Karpas-422 (cell line): ENCODE measurements around the gene NXPH2. TPM values are rescaled to one million over a fixed set of nuclear protein-coding genes. Genes with fewer than 3 reads are reported as not detected.

Experiments used
- DNase-seq: peaks from one replicate; pipeline ENCODE4 v3.0.0-alpha.2; 2015
- H2AFZ ChIP-seq: fragments of 200-600 bp; sonication (generic); 2 replicates; pipeline ENCODE4 v1.6.1; 2014; ENCODE audit warnings: antibody characterized with exemption, low read length, mixed read lengths
- H3K27ac ChIP-seq: fragments of 200-600 bp; sonication (generic); 2 replicates; pipeline ENCODE4 v1.5.1; 2014; ENCODE audit warnings: mild to moderate bottlenecking, low read length, moderate library complexity
- H3K27me3 ChIP-seq: fragments of 200-600 bp; sonication (generic); 2 replicates; pipeline ENCODE4 v1.6.1; 2014; ENCODE audit warnings: low read length, mixed read lengths
- H3K36me3 ChIP-seq: fragments of 200-600 bp; sonication (generic); 2 replicates; pipeline ENCODE4 v1.6.1; 2014; ENCODE audit warnings: low read length, mixed read lengths; ENCODE audit not compliant: insufficient read depth
- H3K4me1 ChIP-seq: fragments of 200-600 bp; sonication (generic); 2 replicates; pipeline ENCODE4 v1.6.1; 2014; ENCODE audit warnings: mild to moderate bottlenecking, low read length, mixed read lengths
- H3K4me2 ChIP-seq: fragments of 200-600 bp; sonication (generic); 2 replicates; pipeline ENCODE4 v1.6.1; 2014; ENCODE audit warnings: low read length, low read depth, mild to moderate bottlenecking; ENCODE audit not compliant: poor library complexity, severe bottlenecking
- H3K4me3 ChIP-seq: fragments of 200-600 bp; sonication (generic); 2 replicates; pipeline ENCODE4 v1.5.1; 2014; ENCODE audit warnings: mild to moderate bottlenecking, antibody characterized with exemption, low read length, mixed read lengths
- H3K79me2 ChIP-seq: fragments of 200-600 bp; sonication (generic); 2 replicates; pipeline ENCODE4 v1.6.1; 2014; ENCODE audit warnings: mild to moderate bottlenecking, low read length, mixed read lengths
- H3K9ac ChIP-seq: fragments of 200-600 bp; sonication (generic); 2 replicates; pipeline ENCODE4 v1.6.0; 2014; ENCODE audit warnings: low read length
- H3K9me2 ChIP-seq: fragments of 200-600 bp; sonication (generic), shearing (Covaris generic); replicated peaks from 2 replicates; pipeline ENCODE4 v1.6.0; 2014; ENCODE audit warnings: mild to moderate bottlenecking, low read length, moderate library complexity; ENCODE audit not compliant: insufficient read depth
- H3K9me3 ChIP-seq: fragments of 300-700, 200-600 bp; sonication (generic); 2 replicates; pipeline ENCODE4 v1.6.1; 2014; ENCODE audit warnings: low read length, mixed read lengths
- H4K20me1 ChIP-seq: fragments of 200-600 bp; sonication (generic); 2 replicates; pipeline ENCODE4 v1.6.1; 2014; ENCODE audit warnings: mild to moderate bottlenecking, antibody characterized with exemption, low read length, low read depth; ENCODE audit not compliant: insufficient read depth
- total RNA-seq: library from RNA; depleted of rRNA; stranded (reverse); fragments of >200 nt; shearing (Covaris generic); gene quantifications from 2 replicates; pipeline ENCODE4 v1.2.3, GENCODE V29; 2014; ENCODE audit warnings: low replicate concordance

The NXPH2 gene
- total RNA-seq, 1 experiment from 2014 or later = not detected

DNA sequence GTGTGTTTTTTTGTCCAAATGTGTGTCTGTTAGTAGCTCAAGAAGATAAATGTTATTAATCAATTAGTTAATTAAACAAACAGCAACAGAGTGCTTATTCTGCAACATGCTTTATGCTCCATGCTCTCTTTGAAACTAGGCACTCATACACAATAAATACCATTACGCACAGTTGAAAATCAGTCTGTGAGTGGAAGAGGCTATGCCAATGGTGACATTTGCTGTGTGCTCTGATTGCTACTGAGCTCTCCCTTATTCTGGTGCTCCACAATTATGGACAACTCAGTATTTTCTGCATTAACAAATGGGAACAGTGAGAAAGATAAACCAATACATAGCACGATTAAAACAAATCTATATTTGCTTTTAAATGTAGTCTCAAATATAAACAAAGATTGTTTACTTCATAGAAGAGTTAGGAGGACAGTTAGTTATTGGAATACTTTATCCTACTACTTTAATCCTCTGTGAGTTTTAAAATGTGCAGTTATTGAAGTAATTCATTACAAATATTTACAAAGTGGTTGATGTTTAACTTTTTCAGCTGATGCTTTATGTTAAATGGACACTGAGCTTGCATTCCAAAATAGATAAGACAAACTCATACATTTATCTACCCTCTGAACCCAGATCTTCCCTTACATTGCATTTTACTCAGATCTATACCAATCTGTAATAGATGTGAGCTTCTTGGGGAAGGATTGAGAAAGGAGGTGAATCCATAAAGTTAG is 55.3 kb downstream of the NXPH2 start:
- no peaks in the 10 kb centered on the region for H3K9me3 ChIP-seq
- H3K9ac ChIP-seq = no peak overlapping the region
- no peaks in the 10 kb centered on the region for H3K36me3 ChIP-seq
- no peaks in the 10 kb centered on the region for H3K4me1 ChIP-seq
- no peak for DNase-seq
- H3K27ac ChIP-seq = no peak overlapping the region
- H3K79me2 ChIP-seq = no peaks in the 10 kb centered on the region
- no peak overlapping the region for H3K4me2 ChIP-seq
- H2AFZ ChIP-seq = no peak overlapping the region
- no peaks in the 10 kb centered on the region for H4K20me1 ChIP-seq
- H3K9me2 ChIP-seq = no peaks in the 10 kb centered on the region
- no peaks in the 10 kb centered on the region for H3K27me3 ChIP-seq
- H3K4me3 ChIP-seq = no peak overlapping the region

DNA sequence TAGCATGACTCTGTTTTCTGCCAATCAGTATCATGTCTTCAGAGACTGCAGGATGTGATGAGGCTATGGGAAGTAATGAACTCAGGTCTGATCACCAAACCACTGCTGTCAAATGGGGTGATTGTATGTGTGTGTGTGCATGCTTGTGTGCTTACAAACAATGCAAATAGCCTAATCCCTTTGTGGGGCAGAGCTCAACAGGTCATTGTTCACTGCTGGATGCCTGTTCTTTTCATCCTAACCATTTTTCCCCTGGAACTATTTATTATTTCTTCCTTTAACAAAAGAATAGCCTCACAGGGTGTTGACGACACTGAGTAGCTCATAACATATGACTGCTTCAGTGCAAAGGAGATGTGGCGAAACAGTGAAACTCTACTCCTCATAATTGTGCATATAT is 55.9 kb downstream of the NXPH2 start:
- Histone ChIP-seq H3K4me2 (no peak overlapping the region), H4K20me1 (no peaks in the 10 kb centered on the region), H3K9ac (no peak overlapping the region), H3K79me2 (no peaks in the 10 kb centered on the region), H3K27me3 (no peaks in the 10 kb centered on the region), H2AFZ (no peak overlapping the region), H3K9me3 (no peaks in the 10 kb centered on the region), H3K27ac (no peak overlapping the region), H3K36me3 (no peaks in the 10 kb centered on the region), H3K9me2 (no peaks in the 10 kb centered on the region), H3K4me1 (no peaks in the 10 kb centered on the region), H3K4me3 (no peak overlapping the region)
- no peak for DNase-seq

DNA sequence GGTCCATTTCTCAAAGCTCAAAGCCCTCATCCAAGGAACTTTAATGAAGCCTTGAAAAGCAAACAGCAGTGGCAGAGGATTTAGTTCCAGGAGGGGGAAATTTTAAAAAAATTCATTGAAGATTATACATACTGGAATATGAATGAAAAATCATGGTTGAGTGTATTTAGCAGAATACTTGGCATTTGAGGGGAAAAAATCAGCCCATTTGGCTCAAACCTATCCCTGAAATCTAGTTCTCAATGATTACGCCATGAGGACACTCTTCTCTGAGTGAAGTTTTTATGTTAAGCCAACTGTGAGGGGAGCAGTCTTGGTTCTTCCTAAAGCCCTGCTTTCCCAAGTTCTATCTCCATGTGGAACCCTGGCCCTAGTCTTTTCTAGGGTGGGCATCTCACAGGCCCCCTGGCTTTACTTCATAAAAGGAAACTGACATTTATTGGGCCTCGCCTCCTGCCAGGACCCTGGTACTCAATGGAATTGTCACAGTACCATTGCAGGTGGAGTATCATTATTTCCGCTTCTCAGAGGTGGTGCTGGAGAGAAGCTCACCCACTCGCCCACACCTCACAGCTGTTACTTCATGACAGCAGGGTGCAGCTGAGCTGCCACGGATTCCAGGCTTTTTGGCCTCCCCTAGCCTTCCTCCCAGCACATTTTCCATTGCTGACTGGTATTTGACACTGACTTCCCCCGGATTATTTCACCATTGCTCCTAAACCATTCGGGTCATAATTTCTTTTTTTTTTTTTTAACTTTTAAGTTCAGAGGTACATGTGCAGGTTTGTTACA is 56.8 kb downstream of the NXPH2 start:
- no peaks in the 10 kb centered on the region for H3K4me1 ChIP-seq
- no peaks in the 10 kb centered on the region for H4K20me1 ChIP-seq
- no peaks in the 10 kb centered on the region for H3K9me3 ChIP-seq
- no peak overlapping the region for H3K27ac ChIP-seq
- no peak for DNase-seq
- no peak overlapping the region for H3K4me2 ChIP-seq
- no peak overlapping the region for H3K9ac ChIP-seq
- H2AFZ ChIP-seq = no peak overlapping the region
- H3K36me3 ChIP-seq = no peaks in the 10 kb centered on the region
- no peak overlapping the region for H3K4me3 ChIP-seq
- no peaks in the 10 kb centered on the region for H3K9me2 ChIP-seq
- H3K79me2 ChIP-seq = no peaks in the 10 kb centered on the region
- no peaks in the 10 kb centered on the region for H3K27me3 ChIP-seq

DNA sequence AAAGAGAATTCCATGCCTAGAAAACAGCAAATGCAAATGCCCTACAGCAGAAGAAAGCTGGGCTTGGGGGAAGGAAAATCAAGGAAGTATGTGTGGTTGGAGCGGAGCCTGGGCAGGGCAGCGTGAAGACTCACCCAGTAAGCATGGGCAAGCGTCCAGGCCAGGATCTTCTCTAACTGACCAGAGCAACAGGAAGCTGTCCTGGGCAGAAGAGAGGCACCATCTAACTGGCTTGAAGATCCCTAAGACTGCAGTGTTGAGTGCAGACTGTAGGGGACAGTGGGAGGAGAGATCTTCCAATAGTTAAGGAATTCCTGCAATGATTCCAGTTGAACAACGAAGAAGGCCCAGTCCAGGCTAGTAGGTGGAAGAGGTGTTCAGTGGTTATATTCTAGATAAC is 57.9 kb downstream of the NXPH2 start:
- Histone ChIP-seq H3K4me3 (no peak overlapping the region), H3K4me1 (no peaks in the 10 kb centered on the region), H3K9me3 (no peaks in the 10 kb centered on the region), H3K9me2 (no peaks in the 10 kb centered on the region), H4K20me1 (no peaks in the 10 kb centered on the region), H3K9ac (no peak overlapping the region), H2AFZ (no peak overlapping the region), H3K79me2 (no peaks in the 10 kb centered on the region), H3K27ac (no peak overlapping the region), H3K36me3 (no peaks in the 10 kb centered on the region), H3K27me3 (no peaks in the 10 kb centered on the region), H3K4me2 (no peak overlapping the region)
- no peak for DNase-seq

DNA sequence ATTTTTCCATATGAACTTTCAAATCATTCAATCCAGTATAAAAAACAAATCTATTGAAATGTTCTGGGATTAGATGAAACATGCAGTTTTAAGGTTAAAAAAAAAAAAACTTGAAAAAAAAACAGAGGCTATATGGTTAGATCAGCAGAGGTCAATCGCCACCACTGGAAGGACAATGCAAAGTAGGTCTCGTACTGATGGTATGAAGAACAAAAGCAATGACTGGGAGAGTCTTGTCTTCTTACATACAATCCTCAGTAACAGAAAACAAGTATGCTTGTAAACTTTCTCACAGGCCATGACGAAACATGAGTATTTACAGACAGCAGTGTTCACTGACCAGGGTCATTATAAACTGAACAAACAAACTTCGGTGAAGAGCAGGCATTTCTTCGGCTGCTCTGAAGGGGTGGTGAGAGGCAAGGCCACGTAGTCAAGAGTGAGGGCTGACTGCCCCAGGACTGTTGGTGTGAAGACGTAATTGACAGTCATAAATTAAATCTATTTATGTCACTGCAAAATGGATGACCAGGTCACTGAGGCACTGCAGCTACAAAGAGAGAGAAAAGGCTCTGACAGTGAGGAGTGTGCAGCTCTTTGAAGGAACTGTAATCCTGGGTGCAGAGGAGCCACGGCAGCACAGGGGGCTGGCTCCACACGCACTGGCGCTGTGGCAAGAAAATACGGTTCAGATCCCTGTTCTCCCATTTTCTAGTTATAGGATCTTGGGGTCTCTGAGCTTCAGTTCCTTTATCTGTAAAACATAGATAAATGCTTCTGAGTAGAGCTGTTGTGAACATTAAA is 60.0 kb downstream of the NXPH2 start:
- no peak overlapping the region for H3K4me3 ChIP-seq
- no peak overlapping the region for H2AFZ ChIP-seq
- no peaks in the 10 kb centered on the region for H3K79me2 ChIP-seq
- H3K4me1 ChIP-seq = no peaks in the 10 kb centered on the region
- no peaks in the 10 kb centered on the region for H3K36me3 ChIP-seq
- no peaks in the 10 kb centered on the region for H3K9me3 ChIP-seq
- no peak overlapping the region for H3K4me2 ChIP-seq
- no peak overlapping the region for H3K27ac ChIP-seq
- H3K9me2 ChIP-seq = no peaks in the 10 kb centered on the region
- no peaks in the 10 kb centered on the region for H4K20me1 ChIP-seq
- H3K9ac ChIP-seq = no peak overlapping the region
- no peaks in the 10 kb centered on the region for H3K27me3 ChIP-seq
- DNase-seq = no peak

DNA sequence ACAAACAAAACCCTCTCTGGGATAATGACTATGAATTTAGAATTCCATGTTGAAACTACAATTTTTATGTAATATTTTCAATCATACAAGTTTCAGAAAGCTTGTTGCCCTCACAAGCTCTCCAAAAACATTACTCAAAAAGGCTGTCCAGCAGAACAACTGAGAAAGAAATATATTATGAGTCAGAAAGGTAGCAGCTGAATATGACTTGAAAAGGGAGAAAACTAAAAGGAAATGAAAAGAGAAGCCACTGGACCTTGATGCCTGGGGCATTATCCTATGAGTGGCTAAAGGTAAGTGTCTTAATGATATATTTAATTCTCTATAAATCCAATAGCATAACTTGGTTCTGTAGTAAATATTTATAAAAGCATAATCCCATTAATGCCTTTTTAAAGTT is 61.8 kb downstream of the NXPH2 start:
- Histone ChIP-seq H3K9me2 (no peaks in the 10 kb centered on the region), H3K9me3 (no peaks in the 10 kb centered on the region), H3K9ac (no peak overlapping the region), H3K4me1 (no peaks in the 10 kb centered on the region), H3K4me2 (no peak overlapping the region), H3K79me2 (no peaks in the 10 kb centered on the region), H4K20me1 (no peaks in the 10 kb centered on the region), H3K4me3 (no peak overlapping the region), H3K27me3 (no peaks in the 10 kb centered on the region), H2AFZ (no peak overlapping the region), H3K27ac (no peak overlapping the region), H3K36me3 (no peaks in the 10 kb centered on the region)
- no peak for DNase-seq

DNA sequence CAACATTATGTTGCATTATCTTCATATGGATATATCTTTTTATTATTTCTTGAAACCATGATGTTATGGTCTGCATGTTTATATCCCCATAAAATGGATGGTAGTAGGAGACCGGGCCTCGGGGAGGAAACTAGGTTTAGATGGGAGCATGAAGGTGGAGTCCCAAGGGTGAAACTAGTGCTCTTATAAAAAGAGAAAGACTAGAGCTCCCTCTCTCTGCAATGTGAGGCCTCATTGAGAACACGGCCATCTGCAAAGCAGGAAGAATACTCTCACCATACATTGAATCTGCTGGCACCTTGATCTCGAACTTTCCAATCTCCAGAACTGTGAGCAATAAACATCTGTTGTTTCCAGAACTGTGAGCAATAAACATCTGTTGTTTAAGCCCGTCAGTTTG is 64.0 kb downstream of the NXPH2 start:
- H3K27me3 ChIP-seq = no peaks in the 10 kb centered on the region
- no peaks in the 10 kb centered on the region for H4K20me1 ChIP-seq
- no peaks in the 10 kb centered on the region for H3K79me2 ChIP-seq
- no peaks in the 10 kb centered on the region for H3K9me3 ChIP-seq
- H3K36me3 ChIP-seq = no peaks in the 10 kb centered on the region
- no peak overlapping the region for H3K4me2 ChIP-seq
- no peak overlapping the region for H3K4me3 ChIP-seq
- H3K4me1 ChIP-seq = no peaks in the 10 kb centered on the region
- H3K27ac ChIP-seq = no peak overlapping the region
- DNase-seq = peak; percentile 70
- no peak overlapping the region for H2AFZ ChIP-seq
- H3K9me2 ChIP-seq = no peaks in the 10 kb centered on the region
- no peak overlapping the region for H3K9ac ChIP-seq

DNA sequence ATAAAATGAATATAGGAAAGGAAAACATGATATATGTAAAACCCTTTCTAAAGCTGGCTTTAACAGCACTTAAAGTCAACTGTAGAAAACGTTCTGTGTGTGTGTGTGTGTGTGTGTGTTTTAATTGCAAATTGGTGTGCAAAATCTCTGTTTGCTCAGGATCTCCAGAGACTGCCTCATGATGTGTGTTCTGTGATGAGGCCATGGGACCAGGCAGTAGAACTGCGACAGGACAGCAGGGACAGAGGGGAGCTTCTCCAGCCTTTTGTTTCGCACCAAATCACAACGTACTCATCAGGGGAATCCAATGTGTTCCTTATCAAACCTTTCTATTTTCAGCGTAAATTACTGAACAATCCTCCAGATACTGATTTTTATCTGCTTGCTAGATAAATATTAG is 66.7 kb downstream of the NXPH2 start:
- no peaks in the 10 kb centered on the region for H4K20me1 ChIP-seq
- no peak overlapping the region for H3K4me2 ChIP-seq
- no peaks in the 10 kb centered on the region for H3K27me3 ChIP-seq
- H2AFZ ChIP-seq = no peak overlapping the region
- H3K4me1 ChIP-seq = no peaks in the 10 kb centered on the region
- H3K79me2 ChIP-seq = no peaks in the 10 kb centered on the region
- no peaks in the 10 kb centered on the region for H3K36me3 ChIP-seq
- DNase-seq = no peak
- no peak overlapping the region for H3K4me3 ChIP-seq
- no peaks in the 10 kb centered on the region for H3K9me3 ChIP-seq
- no peak overlapping the region for H3K9ac ChIP-seq
- no peaks in the 10 kb centered on the region for H3K9me2 ChIP-seq
- H3K27ac ChIP-seq = no peak overlapping the region
